NCI-H510A treated with DMSO at 0.1 percent for 48 hours (cell line): ENCODE results near the gene COL8A1.
A peak's percentile ranks its signal among the peaks of the same experiment; 100 is the strongest.
"Not testable (repeated sequence)": the region's sequence is repeated elsewhere in the genome, so short reads cannot be mapped to it uniquely, and the experiment has no call there.

Experiments used
- DNase-seq: peaks from one replicate; lab custom pipeline; 2025; lab: John Stamatoyannopoulos, UW

Gene COL8A1

DNA sequence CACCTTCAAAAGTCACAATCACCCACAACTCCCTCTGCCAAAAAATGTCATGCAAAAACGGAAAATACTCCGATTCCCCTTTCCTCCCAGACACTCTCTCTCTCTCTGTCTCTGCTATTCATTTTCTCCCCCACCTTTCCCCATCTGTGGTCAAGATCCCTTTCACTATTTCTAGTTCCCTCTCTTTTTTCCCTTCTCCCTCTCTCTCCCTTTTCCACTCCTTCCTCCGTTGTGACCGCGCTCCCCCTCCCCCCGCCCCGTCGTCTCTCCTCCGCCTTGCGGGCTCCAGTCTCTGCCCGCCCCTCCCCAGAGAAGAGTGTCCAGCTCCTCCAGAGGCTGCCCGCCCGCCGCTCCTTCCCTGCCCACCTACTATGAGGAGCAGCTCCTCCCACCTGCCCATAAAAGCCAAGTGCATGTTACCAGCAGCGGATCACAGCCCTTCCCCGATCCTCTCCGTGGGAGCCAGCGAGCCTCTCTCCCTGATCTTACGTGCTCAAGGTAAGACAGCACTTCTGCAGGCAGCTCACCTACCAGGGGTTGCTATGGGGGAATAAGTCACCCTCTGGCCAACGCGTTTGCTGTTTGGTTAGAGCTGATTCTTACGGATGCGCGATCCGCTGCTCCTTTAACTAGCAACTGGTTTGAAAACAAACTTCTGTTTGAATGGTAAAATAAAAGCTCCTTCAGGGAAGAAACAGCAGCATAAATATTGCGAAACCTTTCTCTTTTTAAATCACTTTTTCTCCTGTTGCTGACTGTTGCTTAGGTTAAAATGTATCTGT lies at the start of gene COL8A1:
TSS of gene COL8A1 (plus strand) at position 428 of the 782 bp plus-strand sequence. CDS start 152,089 bp downstream, outside the sequence.
- DNase-seq, result peak; percentile 11

DNA sequence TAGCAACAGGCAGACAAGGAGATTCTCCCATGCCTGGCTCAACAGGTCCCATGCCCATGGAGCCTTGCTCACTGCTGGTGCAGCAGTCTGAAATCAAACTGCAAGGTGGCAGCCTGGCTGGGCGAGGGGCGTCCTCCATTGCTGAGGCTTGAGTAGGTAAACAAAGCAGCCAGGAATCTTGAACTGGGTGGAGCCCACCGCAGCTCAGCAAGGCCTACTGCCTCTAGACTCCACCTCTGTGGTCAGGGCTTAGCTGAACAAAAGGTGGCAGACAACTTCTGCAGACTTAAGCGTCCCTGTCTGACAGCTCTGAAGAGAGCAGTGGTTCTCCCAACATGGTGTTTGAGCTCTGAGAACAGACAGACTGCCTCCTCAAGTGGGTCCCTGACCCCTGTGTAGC lies 49.2 kb upstream of the COL8A1 start:
- not testable (repeated sequence) for DNase-seq

DNA sequence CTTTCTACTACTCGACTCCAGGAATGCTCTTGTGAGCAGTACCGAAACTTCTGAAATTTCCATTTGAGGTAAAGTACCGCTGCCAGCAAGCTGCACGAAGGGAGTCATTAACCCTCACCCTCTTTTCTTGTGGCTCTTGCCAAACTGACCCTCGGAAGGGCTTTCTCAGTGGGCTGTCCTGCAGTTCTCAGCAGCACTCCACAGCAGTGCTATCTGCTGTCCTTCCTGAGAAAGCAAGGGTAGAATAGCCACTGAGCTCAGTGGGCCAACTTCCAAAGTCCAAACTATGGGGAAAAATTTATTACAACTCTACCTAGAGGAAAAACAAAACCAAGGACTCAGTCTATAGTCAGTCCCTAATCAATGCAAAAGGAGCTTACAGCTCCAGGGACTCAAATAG lies 38.5 kb upstream of the COL8A1 start:
- no peak for DNase-seq

DNA sequence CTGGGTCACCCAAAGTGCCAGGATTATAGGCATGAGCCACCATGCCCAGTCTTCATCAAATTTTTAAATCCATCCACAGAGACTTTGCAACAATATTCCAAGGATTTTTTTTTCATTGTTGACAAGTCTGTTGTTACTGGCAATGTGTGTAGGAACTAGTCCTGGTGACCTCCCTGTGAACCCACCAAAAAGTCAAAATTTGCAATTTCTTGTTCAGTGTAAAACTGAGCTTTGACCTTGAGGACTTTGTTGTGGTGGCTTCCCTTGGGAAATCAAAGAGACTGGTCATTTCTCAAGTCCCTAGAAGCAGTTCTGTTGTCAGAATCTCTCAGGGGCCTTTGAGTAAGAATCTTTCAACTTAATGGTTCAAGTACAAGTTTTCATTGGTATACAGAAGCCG lies 36.9 kb upstream of the COL8A1 start:
- no peak for DNase-seq

DNA sequence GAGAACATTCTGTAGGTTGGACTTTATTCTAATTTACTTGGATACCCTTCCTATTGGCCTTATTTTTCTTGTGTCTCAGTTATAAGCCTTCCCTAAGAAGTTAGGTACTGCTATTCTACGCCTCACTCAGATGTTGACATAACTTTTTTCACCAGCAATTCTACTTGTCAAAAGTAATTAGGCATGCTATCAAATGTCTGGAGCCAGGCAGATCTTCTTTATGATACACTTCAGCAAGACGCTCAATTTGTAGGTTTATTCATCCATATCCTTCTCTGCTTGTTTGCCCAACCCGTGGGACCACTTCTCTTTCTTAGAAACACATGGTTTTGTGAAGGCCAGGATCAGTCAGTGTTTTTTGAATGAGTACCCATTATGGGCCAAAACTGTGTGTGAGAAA lies 36.2 kb upstream of the COL8A1 start:
- DNase-seq, result no peak

DNA sequence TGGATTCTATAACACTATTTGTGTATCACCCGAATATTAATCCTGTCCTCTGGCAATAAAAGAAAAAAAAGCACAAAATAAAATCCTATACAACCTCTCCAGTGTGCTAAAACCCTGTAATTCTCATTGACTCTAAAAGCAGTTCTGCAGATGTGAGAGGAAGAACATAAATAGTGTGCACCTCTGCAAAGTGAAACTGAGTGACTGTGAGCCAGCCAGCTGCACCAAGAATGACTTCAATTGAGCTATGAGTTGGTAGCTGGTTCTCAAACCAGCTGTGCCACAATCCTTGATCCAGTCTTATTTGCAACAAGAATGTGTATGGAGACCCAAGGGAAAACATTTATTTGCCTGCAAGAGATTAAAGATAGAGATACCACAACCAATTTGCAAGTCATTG lies 31.2 kb upstream of the COL8A1 start:
- DNase-seq, result no peak

DNA sequence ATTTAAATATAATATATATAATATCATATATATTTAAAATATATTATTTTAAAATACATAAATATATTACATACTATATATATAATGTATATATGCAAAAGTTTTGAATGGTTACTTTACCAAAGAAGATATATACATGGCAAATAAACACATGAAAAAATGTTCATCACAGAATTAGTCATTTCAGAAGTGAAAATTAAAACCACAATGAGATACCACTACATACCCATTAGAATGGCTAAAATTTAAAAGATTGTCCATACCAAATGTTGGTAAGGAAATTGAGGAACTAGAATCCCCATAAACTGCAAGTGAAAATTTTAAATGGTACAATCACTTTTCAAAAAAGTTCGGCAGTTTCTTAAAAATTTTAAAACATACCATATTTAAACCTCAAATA lies 23.6 kb upstream of the COL8A1 start:
- no peak for DNase-seq

DNA sequence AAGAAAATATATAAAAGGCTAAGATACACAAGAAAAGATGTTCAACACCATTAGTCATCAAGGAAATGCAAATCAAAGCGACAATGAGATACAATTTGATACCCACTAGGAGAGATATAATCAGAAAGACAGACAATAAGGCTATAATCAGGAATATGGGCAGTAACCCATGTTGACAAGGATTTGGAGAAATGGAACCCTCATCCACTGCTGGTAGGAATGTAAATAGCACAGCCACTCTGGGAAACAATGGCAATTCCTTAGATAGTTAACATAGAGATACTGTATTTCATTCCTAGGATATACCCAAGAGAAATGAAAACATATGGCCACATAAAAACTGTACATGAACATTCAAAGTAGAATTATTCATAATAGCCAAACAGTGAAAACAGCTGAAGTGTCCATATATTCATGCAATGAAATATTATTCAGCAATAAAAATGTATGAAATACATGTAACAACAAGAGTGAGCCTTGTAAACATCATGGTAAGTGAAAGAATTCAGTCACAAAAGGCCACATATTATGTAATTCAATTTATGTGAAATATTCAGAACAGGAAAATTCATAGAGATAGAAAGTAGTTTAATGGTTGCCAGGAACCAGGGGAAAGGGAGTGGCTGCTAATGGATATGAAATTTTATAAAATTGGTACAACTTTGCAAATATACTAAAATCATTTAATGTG lies 18.2 kb upstream of the COL8A1 start:
- no peak for DNase-seq

DNA sequence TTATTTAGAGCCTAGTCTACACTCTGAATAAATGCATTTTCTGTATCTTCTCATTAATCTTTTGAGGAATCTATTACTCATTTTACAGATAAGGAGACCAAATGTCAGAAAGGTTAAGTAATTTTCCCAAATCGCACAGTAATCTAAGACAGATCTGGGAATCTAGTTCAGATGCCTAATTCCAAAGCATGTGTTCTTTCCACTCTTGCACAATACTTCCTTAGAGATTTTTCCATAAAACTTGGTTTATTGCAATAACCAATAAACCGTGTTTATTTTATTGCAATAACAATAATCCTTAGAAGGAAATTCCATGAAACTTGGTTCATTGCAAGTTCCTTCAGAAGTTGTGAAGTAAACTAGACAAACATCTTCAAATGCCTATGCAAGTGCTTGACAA lies 17.4 kb upstream of the COL8A1 start:
- no peak for DNase-seq

DNA sequence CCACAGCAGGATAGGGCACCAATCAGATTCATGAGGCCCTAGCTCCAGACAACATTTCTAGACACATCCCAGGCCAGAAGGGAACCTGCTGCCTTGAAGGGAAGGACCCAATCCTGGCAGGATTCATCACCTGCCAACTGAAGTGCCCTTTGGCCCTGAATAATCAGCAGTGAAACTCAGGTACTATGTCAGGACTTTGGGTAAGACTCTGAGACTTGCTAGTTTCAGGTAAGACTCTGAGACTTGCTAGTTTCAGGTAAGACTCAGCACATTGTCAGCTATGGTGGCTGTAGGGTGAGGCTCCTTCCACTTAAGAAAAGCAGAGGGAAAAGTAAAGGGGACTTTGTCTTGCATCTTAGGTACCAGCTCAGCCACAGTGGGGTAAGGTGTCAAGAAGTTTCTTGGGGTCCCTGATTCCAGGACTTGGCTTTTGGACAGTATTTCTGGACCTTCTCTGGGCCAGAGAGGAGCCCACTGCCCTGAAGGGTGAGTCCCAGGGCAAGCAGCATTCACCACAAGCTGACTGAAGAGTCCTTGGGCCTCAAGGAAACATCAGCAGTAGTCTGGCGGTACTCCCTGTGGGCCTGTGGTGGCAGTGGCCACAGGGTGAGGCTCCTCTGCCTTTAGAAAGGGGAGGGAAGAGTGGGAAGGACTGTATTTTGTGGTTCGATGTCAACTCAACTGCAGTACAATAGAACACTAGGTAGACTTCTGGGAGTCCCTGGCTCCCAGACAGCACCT lies 13.7 kb upstream of the COL8A1 start:
- no peak for DNase-seq

DNA sequence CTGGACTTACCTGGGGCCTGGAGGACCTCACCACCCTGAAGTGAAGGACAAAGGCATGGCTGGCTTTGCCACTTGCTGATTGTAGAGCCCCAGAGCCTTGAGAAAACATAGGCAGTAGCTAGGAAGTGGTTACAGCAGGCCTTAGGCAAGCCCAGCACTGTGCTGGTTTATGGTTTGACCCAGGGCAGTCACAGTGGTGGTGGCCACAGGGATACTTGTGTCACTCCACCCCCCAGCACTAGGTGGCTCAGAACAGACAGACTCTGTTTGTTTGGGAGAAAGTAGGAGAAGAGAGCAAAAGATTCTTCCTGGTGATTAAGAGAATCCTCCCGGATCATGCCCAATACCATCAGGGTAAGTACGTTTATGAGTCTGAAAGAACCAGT lies 13.2 kb upstream of the COL8A1 start:
- no peak for DNase-seq

DNA sequence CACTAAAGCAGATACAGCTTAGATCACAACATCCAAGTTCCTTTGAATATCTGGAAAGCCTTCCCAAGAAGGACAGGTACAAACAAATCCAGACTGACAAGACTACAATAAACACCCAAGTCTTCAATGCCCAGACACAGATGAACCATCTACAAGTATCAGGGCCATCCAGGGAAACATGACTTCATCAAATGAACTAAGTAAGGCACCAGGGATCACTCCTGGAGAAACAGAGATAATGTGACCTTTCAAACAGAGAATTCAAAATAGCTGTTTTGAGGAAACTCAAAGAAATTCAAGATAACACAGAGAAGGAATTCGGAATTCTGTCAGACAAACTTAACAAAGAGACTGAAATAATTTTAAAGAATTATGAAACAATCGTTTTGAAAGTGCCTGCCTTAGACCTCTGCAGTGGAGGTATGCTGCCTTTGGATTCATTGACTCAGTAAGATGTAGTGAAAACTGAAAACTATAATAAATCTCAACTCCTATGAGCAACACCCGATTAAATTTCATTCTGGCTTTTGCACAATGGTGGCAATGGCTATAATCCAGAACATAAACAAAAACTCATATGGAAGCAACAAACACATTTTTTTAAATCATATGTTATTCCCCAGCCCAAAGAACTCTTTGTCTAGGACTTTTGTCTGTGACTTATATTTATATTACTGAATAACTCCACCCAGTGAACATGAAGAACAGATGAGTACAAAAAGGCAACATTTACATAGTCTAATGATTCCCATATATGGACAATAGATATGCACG lies 12.6 kb upstream of the COL8A1 start:
- no peak for DNase-seq

DNA sequence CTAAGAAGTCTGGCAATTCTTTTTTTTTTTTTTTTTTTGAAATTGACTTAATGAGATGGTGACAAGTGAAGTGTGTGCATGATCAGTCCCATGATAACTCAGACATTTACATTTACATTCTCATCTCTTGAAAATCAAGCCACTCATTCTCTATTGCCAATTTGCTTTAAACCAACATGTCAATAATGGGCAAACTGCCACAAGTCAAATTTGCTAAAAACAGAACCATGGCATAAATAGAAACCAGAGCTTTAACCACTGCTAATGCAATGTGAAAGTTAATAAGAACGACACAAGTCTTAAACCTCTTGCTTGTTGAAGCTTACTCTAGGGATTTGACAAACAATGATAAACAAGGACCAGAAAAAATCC lies 12.0 kb upstream of the COL8A1 start:
- no peak for DNase-seq

DNA sequence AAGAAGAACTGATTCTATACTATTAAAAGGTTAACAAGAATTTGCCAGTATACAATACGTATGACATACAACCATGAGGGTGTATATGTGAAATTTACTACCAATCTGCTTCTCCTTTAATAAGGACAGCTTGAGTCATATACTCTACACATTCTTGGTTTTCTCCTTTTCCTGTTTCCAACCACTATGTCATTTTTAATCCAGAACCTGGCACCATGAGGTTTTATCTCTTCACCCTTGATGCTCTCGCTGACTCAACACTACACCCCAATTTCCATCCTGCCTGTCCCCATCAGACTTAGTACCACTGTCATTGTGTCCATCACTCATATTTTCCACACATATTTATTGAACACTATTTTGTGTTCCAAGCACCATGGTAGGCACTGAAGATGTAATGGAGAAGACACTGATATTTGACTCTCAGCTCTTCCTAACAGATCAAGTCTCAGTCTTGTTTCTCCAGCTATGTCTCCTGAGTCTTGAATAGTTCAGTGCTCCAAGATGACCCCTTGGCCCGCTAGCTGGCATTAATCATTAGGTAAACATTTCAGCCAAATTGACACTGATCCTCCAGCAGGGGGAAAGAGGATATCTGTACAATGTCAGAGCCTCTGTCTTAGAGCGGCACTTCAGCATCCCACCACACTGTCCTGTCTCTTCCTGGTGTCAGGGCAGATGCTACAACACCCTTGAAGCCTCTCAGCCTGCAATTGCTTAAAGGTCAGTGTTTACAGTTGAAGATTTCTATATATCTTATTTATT lies 11.2 kb upstream of the COL8A1 start:
- DNase-seq, result no peak

DNA sequence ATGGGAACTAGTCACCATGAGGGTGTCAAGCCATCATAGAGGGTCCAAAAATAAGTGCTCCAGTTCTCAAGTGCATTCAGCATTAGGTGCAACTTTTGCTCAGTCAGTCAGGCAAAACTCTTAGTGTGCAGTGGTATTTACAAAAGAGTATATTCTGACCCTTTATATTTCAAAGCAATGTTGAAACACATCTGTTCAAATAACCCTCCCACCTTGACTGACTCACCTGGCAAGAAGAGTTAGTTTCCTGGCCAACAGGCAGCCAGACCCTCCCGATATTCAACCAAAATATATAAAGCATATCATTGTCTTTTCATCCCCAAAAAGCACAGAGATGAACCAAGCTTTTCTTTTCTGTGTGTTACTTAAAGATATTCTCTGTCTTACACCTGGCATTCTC lies 7.6 kb upstream of the COL8A1 start:
- no peak for DNase-seq

DNA sequence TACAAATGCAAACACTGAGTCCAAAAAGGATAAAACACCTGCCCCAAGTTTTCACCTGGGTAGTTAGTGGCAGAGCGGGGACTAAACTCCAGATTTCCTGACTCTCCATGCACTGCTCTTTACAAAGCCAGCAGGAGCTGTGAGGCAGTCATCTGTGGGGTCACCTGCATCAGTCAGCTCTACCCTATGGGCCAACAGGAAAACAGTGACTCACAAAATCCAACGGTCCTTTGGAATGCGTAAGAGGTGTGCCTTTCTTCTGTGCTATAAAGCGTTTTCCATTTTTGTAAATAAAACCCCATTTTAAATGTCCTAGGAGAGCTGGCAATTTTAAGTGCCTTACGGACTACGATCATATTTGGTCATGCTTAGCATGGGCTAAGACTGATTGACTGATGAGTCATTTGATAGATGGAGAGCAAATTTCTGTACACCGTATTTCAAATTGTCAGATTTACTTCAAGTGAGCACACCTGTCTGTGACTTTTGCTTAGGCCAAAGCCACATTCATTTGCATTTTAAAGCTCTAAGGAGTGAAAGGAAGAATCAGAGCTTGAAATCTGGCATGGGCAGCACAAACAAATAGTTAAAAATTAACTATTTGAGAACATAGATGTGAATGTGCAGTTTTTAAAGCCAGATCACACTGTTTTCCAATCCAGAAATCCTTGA lies 4.4 kb upstream of the COL8A1 start:
- DNase-seq, result no peak

DNA sequence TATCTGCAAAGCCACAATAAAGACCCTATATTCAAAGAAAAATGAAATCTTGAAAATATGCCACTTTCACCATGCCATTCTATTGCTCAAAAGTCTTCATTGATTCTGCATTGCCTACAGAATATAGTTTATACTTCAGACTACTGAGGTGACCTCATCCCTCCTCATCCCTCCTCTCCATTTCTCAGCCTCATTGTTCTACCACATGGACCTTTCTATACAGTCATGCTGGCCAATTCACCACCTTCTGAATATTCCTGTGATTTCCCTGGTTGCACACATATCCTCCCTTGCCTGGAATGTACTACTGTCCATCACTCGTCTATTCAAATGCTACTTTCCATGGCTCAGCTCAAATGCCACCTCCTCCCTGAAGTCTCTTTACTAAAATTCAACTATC lies 3.5 kb upstream of the COL8A1 start:
- DNase-seq, result no peak

DNA sequence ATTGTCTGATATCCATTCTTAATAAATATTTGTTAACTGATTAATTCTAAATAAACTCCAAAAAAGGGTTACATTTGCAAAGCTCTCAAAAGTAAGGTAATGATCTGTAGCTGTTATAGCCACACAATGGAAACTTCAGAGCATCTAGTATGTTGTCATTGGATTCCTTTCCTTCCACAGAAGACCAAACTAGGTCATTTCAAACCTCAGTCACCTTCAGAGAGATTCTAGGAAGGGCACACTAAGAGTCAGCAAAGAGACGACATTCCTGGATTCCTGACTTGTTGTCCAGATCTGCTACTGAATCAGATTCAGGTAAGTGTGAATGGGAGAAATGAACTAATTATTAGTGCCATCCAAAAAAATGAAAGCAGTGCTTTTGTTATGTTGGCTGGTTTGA lies 3.0 kb upstream of the COL8A1 start:
- DNase-seq, result no peak

DNA sequence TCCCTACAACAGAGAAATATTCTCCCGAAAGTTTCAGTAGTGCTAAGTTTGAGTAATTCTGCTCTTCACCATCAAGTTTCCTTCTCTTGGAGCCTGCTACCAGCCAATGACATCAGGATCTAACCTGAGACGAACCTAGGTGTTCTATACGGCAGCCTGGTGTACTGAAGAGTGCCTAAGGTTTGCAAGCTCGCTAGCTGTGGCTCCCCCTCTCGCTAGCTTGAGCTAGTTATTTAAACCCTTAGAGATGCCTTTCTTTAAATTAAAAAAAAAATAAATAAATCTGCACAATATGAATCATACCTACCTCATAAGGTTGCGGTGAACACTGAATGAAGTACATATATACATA lies 1.4 kb upstream of the COL8A1 start:
- no peak for DNase-seq

DNA sequence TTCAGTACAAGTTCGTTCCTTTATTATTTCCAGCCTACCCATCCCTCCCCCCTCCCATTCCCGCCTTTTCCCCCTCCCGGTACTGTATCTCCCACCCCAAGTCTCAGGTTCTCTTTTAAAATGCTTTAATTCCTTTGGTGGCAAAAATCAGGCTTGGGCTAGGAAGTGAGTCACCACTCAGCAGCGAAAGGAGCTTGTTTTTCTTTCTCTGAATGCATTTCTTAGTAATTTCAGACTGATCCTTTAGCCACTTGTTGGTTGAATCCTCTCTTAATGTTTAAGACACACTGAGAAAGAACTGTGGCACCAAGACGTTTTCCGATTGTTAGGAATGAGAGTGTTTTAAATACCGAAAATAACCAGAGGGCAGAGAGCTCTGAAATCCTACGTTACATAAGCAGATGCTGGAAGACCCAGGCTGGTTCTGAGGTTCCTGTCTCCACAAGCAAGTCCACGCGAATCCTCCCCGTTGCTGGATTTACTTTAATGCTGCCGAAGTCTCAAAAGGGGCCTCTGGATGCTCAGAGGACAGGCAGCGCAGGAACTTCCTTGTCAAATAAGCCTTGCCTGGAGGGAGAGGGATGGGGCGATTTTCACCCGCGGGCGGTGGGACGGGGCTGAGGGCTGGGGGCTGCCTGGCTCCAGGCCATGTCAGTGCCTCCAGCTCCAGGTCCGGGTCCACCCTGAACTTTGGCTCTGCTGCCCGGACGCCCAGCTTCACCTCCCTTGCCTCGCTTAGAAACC lies 854 bp upstream of the COL8A1 start:
- DNase-seq, result peak; percentile 4
